22Rv1 (cell line): ENCODE results near the gene LZTS2.

Experiments
- CTCF ChIP-seq: fragments of 450-650 bp; IDR thresholded peaks from 2 replicates; pipeline ENCODE4 v1.5.1; 2017; ENCODE audit warnings: mild to moderate bottlenecking
- ZFX ChIP-seq: fragments of 450-650 bp; IDR thresholded peaks from 2 replicates; pipeline ENCODE4 v1.6.1; 2017; ENCODE audit warnings: antibody characterized with exemption, borderline replicate concordance

- TF ChIP-seq CTCF (no peak), ZFX (no peak)
These were observed 14.9 kb upstream of the LZTS2 start for GRCh38 chr10:100984672-100985177.
